PFSK-1 (cell line): ENCODE results near the gene TGIF2.

Source experiments
- POLR2AphosphoS5 ChIP-seq: IDR thresholded peaks from 2 replicates; pipeline ENCODE4 v1.6.1; 2012; ENCODE audit warnings: low read depth, mild to moderate bottlenecking, control low read depth, low read length, moderate library complexity
- REST ChIP-seq, 2 experiments: IDR thresholded peaks; 2 replicates each; pipeline versions ENCODE4 v1.6.1 to v1.8.0; 2011 to 2012; ENCODE audit warnings: low read depth in 2 of 2, low read length in 2 of 2, control low read depth in 1 of 2, inconsistent platforms in 1 of 2, mild to moderate bottlenecking in 1 of 2, moderate library complexity in 1 of 2; ENCODE audit not compliant: insufficient read depth in 1 of 2

- TF ChIP-seq POLR2AphosphoS5 = no peak
- no peak for TF ChIP-seq REST (IDR thresholded peaks at IDR 0.05; ENCODE audit: insufficient read depth in 1 of 2, low read depth in 2 of 2, low read length in 2 of 2)
These were observed 33.0 kb downstream of the TGIF2 start for GRCh38 chr20:36606158-36607066.
